Activated naive CD4-positive, alpha-beta T cell treated with anti-CD3 and anti-CD28 coated beads for 36 hours (primary cell): ENCODE results near the gene BPI. TPM values are rescaled to one million over a fixed set of nuclear protein-coding genes. Genes with fewer than 3 reads are reported as not detected.

Source experiments
- CTCF ChIA-PET: fragments of 350-600 bp; sonication (Branson Sonifier 250); formaldehyde crosslinking; loops from one replicate; lab custom pipeline; 2021; ENCODE audit warnings: antibody characterized with exemption; lab: Charles Lee
- DNase-seq: peaks from one replicate; pipeline ENCODE4 v3.0.0-alpha.2; 2020
- H3K27ac Mint-ChIP-seq: one replicate; pipeline ENCODE4 v1.8.0; 2021; ENCODE audit warnings: mild to moderate bottlenecking, mixed read lengths
- H3K27me3 Mint-ChIP-seq: one replicate; pipeline ENCODE4 v1.8.0; 2021; ENCODE audit warnings: low read depth, mixed read lengths
- H3K36me3 Mint-ChIP-seq: one replicate; pipeline ENCODE4 v1.8.0; 2021; ENCODE audit warnings: low read depth, mixed read lengths
- H3K4me1 Mint-ChIP-seq: one replicate; pipeline ENCODE4 v1.8.0; 2021; ENCODE audit warnings: low read depth, mixed read lengths
- H3K4me3 Mint-ChIP-seq: one replicate; pipeline ENCODE4 v1.8.0; 2021; ENCODE audit warnings: mild to moderate bottlenecking, moderate library complexity, mixed read lengths
- H3K9me3 Mint-ChIP-seq: one replicate; pipeline ENCODE4 v1.8.0; 2021; ENCODE audit warnings: mixed read lengths
- intact Hi-C: fragments of 100-400 bp; cut with micrococcal nuclease; formaldehyde crosslinking; loops from one replicate; pipeline ENCODE4 v1.15.1; 2023
- total RNA-seq, 2 experiments: library from RNA; stranded (reverse); gene quantifications; one replicate each; pipeline ENCODE4 v1.2.3, GENCODE V29; 2021

The BPI gene
- total RNA-seq, 2 experiments from 2014 or later = not detected

DNA sequence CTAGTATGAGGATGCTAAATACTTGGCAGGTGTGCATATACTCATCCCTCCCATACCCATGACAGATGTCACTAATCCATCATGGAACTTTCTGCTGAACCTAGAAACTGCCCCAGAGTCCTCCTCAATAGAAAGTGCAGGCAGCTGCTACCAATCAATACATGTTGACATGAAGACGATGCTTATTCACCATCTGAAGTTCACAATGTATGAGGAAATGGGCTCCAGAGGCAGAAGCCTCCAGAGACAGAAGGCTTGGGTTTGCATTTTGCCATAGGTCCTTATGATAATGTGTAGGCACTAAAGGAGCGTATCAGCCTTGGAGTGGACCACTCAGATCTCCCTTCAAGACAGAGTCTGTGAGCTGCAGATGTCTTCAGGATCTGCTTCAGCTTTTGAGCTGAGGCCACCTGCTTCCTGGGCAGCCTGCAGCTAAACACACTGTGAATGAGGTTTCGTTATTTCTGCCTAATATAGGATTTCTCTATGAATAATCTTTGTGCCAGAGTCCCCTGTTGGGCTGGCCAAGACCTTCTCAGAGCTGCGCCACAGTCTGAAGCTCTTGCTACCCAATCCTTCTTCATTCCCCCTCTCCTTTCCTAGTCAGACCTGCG is 35.9 kb upstream of the BPI start:
- Mint-ChIP-seq H3K36me3 (no peaks in the 10 kb centered on the region), H3K4me1 (no peaks in the 10 kb centered on the region), H3K9me3 (no peaks in the 10 kb centered on the region), H3K27ac (no peak overlapping the region), H3K27me3 (peaks cover 20% of the 10 kb centered on the region), H3K4me3 (no peak overlapping the region)
- DNase-seq = no peak
- CTCF ChIA-PET = no interaction called here
- intact Hi-C loops = no loop called here

DNA sequence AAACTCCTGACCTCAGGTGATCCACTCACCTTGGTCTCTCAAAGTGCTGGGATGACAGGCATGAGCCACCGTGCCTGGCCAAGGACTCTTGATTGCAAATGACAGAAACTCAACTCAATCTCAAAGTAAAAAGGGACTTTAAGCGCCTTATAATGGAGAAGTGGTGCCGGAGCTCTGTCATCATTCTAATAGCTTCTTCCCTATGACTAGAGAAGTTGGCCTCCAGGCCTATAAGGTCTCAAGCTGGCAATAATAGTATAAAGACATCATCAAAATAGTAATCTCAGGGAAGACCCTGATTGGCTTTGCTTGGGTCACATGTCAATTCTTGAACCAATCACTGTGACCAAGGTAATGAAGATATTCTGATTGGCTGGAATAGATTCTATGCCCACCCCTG is 34.9 kb upstream of the BPI start:
- Mint-ChIP-seq H3K27me3 (peaks cover 20% of the 10 kb centered on the region), H3K27ac (no peak overlapping the region), H3K4me3 (no peak overlapping the region), H3K9me3 (no peaks in the 10 kb centered on the region), H3K4me1 (no peaks in the 10 kb centered on the region), H3K36me3 (no peaks in the 10 kb centered on the region)
- intact Hi-C loops = no loop called here
- DNase-seq = no peak
- CTCF ChIA-PET = no interaction called here

DNA sequence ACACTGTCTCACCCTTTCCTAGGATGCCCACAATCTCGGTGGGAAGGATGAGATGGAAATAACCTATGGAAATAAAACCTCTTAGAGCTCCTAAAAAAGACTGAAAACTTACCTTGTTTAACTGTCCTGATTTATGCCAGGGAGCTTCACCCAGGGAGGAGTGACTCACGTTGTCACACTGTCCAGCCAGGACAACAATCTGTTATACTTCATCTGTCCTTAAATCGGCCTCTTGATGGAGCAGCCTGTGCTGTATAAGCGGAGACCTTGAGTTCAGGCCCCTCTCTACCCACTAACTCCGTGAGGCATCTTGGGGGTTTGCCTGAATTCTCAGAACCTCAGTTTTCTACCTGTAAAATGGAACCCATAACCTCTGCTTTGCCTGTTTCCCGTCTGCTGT is 34.2 kb upstream of the BPI start:
- Mint-ChIP-seq H3K4me1 (no peaks in the 10 kb centered on the region), H3K27ac (no peak overlapping the region), H3K9me3 (no peaks in the 10 kb centered on the region), H3K27me3 (peaks cover 16% of the 10 kb centered on the region), H3K4me3 (no peak overlapping the region), H3K36me3 (no peaks in the 10 kb centered on the region)
- DNase-seq = no peak
- CTCF ChIA-PET = no interaction called here
- intact Hi-C loops = no loop called here

DNA sequence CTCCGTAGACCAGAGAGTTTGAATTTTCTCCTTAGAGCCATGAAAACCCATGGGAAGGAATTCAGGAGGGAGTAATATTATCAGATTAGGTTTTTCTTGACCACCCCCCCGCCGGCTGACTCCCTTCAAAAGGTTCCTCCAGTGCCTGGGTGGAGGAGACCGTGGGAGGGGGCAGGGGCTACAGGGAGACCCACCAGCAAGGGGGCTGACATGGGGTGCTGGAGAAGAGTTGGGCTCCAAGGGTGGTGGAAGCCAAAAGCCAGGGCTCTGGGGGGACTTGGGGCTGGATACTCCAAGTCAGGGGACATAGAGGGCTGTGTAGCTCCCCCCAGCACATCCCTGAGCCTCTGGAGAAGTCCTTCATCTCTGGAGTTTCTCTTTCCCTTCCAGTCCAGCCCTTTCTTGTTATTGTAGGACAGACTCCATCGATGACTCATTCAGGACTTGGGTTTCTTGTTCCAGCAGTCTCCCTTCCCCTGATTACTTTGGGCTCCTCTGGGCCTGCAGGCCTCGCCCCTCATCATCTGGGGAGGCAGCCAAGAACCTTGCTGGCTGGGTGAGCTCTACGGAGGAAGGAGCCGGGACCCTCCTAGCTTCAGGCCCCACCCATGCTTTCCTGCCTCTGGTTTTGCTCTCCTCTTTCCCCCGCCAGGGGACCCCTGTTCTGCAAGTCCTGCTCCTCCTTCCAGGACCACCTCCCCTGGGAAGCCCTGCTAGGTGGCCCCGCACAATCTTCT is 32.9 kb upstream of the BPI start:
- H3K27ac Mint-ChIP-seq = no peak overlapping the region
- peaks cover 13% of the 10 kb centered on the region for H3K27me3 Mint-ChIP-seq
- DNase-seq = no peak
- no peaks in the 10 kb centered on the region for H3K4me1 Mint-ChIP-seq
- CTCF ChIA-PET = no interaction called here
- H3K36me3 Mint-ChIP-seq = no peaks in the 10 kb centered on the region
- H3K4me3 Mint-ChIP-seq = no peak overlapping the region
- intact Hi-C loops = no loop called here
- H3K9me3 Mint-ChIP-seq = no peaks in the 10 kb centered on the region

DNA sequence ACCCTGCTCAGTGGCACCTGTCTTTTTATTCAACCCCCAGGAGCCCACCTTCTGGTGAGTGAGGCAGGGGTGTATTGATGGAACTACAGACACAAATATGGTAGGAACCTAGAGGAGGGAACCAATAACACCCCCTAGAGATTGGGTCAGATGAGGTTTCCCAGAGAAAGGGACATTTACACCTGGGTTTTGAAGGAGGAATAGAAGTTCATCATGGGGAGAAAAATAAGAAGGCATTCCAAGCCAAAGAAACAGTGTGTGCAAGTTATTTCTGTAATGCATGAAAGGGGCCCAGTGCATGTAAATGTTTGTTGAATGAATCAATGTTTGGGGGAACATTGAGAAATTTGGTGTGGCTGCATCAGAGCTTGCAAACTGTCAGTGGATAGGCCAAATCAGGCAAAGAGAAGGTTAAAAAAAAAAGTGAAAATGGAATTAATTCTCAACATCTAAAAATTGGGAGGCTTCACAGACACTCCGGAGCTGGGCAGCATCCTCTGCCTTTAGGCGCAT is 32.3 kb upstream of the BPI start:
- Mint-ChIP-seq H3K36me3 (no peaks in the 10 kb centered on the region), H3K9me3 (no peaks in the 10 kb centered on the region), H3K27ac (no peak overlapping the region), H3K4me1 (no peaks in the 10 kb centered on the region), H3K27me3 (peaks cover 13% of the 10 kb centered on the region), H3K4me3 (no peak overlapping the region)
- CTCF ChIA-PET = interaction anchor here (0.6 kb wide), 1 partner anchor 8 kb away, joined by 5 read pairs; no protein-coding TSS in a partner anchor
- no peak for DNase-seq
- intact Hi-C loops = no loop called here

DNA sequence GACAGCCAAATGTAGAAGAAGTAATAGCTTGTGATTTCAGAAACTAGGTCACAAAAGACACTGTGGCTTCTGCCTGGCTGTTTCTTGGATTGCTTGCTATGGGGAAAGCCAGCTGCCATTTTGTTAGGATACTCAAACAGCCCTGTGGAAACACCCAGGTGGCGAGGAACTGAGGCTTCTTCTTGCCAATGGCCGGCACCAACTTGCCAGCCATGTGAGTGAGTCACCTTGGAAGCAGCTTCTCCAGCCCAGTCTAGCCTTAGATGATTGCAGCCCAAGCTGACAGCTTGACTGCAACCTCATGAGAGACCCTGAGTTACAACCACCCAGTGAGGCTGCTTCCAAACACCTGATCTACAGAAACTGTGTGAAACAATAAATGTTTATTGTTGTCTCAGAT is 31.6 kb upstream of the BPI start:
- Mint-ChIP-seq H3K9me3 (no peaks in the 10 kb centered on the region), H3K36me3 (no peaks in the 10 kb centered on the region), H3K27ac (no peak overlapping the region), H3K4me3 (no peak overlapping the region), H3K4me1 (no peaks in the 10 kb centered on the region), H3K27me3 (peaks cover 15% of the 10 kb centered on the region)
- CTCF ChIA-PET = no interaction called here
- no peak for DNase-seq
- intact Hi-C loops = no loop called here

DNA sequence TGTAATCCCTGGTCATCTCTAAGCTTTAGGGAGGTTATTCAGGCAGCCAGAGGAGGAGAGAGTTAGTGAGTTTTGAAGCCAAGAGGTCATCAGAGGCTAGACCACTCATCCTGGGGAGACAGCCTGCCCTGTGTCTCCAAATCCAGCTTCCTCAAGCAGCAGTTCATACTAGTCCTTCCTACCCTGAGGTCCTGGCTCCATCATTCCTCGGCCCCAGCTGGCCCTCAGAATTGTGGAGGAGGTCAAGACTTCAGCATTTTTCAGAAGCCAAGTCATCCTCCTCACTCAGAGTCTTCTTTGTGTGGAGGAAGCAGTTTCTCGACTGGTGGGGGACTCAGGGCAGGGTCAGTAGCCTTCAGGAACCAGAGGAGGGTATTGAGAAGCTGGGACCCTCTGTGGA is 31.0 kb upstream of the BPI start:
- Mint-ChIP-seq H3K36me3 (no peaks in the 10 kb centered on the region), H3K4me1 (no peaks in the 10 kb centered on the region), H3K4me3 (no peak overlapping the region), H3K9me3 (no peaks in the 10 kb centered on the region), H3K27me3 (peaks cover 16% of the 10 kb centered on the region), H3K27ac (no peak overlapping the region)
- intact Hi-C loops = no loop called here
- CTCF ChIA-PET = no interaction called here
- DNase-seq = no peak

DNA sequence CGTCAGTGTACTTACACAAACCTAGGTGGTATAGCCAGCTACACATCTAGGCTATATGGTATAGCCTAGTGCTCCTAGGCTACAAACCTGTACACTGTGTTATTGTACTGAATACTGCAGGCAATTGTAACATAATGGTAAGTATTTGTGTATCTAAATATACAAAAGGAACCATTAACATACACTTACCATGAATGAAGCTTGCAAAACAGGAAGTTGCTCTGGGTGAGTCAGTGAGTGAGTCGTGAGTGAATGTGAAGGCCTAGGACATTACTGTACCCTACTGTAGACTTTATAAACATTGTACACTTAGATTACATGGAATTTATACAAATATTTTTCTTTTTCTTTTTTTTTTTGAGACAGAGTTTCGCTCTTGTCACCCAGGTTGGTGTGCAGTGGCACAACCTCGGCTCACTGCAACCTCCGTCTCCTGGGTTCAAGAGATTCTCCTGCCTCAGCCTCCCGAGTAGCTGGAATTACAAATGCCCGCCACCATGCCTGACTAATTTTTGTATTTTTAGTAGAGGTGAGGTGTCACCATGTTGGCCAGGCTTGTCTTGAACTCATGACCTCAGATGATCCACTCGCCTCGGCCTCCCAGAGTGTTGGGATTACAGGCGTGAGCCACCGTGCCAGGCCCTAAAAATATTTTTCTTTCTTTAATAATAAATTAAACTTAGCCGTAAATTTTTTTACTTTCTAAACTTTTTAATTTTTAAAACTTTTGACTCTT is 28.0 kb upstream of the BPI start:
- Mint-ChIP-seq H3K36me3 (no peaks in the 10 kb centered on the region), H3K27me3 (peaks cover 9% of the 10 kb centered on the region), H3K4me3 (no peak overlapping the region), H3K27ac (no peak overlapping the region), H3K4me1 (no peaks in the 10 kb centered on the region), H3K9me3 (no peaks in the 10 kb centered on the region)
- CTCF ChIA-PET = interaction anchor here (0.6 kb wide), 1 partner anchor 24 kb away, joined by 3 read pairs; no protein-coding TSS in a partner anchor
- intact Hi-C loops = no loop called here
- no peak for DNase-seq

DNA sequence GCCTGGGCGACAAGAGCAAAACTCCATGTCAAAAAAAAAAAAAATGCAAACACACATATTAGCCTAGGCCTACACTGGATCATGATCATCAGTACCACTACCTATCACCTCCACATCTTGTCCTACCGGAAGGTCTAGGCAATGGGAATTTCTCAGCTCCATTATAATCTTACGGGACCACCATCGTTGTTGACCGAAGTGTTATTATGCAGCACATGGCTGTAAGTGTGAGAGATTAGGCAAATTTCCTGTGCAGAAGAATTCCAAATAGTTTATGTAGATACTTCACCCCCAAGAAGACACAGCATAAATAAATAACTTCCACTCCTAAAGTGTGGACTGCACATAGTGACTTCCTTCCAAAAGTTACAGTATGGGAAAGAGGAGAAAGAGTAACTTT is 26.7 kb upstream of the BPI start:
- no peaks in the 10 kb centered on the region for H3K9me3 Mint-ChIP-seq
- DNase-seq = no peak
- no peaks in the 10 kb centered on the region for H3K4me1 Mint-ChIP-seq
- no peaks in the 10 kb centered on the region for H3K36me3 Mint-ChIP-seq
- no peak overlapping the region for H3K27ac Mint-ChIP-seq
- H3K4me3 Mint-ChIP-seq = no peak overlapping the region
- intact Hi-C loops = no loop called here
- CTCF ChIA-PET = interaction anchor here (0.6 kb wide), 1 partner anchor 76 kb away, joined by 3 read pairs; no protein-coding TSS in a partner anchor
- peaks cover 6% of the 10 kb centered on the region for H3K27me3 Mint-ChIP-seq

DNA sequence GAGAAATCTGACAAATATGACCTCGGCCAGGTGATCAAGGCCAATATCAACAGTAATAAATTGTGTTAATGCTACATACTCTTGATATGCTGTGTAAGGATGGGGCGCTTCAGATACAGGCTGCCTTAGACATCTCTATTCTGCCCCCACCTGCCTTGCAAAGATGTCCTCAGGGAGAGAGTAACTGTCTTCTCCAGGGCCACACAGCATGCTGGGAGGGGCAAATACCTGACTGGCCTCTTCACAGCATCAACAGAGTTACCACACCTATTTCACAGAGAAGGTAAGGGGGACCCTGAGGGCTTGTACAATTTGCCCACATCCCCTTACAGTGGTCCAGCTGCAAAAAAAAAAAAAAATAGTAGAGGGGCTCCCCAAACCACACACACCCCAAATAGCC is 26.3 kb upstream of the BPI start:
- H3K27ac Mint-ChIP-seq = no peak overlapping the region
- CTCF ChIA-PET = no interaction called here
- intact Hi-C loops = no loop called here

DNA sequence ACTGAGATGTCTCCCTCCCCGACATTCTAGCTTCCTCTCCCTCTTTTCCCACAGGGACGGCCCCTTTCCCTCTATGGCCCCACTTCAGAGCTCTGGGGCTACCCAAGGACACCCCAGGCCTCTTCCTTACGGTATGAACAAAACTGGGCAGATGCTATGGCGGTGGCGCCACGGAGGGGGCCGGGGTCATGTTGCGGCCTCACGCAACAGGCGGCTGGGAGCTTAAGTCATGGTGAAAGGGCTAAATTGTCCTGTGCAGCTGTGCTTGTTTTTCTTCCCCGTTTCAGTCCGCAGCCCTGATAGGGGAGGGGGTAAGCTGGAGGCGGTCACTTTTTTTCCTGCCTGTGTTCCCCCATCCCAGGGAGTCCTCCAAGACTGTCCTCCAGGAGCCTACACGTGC is 25.8 kb upstream of the BPI start:
- no peak for DNase-seq
- H3K4me3 Mint-ChIP-seq = no peak overlapping the region
- H3K9me3 Mint-ChIP-seq = no peaks in the 10 kb centered on the region
- H3K27me3 Mint-ChIP-seq = peaks cover 2% of the 10 kb centered on the region
- H3K27ac Mint-ChIP-seq = no peak overlapping the region
- CTCF ChIA-PET = no interaction called here
- H3K36me3 Mint-ChIP-seq = no peaks in the 10 kb centered on the region
- intact Hi-C loops = no loop called here
- no peaks in the 10 kb centered on the region for H3K4me1 Mint-ChIP-seq

More for the DNA sequence above, 26.3 kb upstream of the BPI start:
- H3K36me3 Mint-ChIP-seq = no peaks in the 10 kb centered on the region
- DNase-seq = no peak
- H3K9me3 Mint-ChIP-seq = no peaks in the 10 kb centered on the region
- no peak overlapping the region for H3K4me3 Mint-ChIP-seq
- H3K4me1 Mint-ChIP-seq = no peaks in the 10 kb centered on the region
- peaks cover 4% of the 10 kb centered on the region for H3K27me3 Mint-ChIP-seq

DNA sequence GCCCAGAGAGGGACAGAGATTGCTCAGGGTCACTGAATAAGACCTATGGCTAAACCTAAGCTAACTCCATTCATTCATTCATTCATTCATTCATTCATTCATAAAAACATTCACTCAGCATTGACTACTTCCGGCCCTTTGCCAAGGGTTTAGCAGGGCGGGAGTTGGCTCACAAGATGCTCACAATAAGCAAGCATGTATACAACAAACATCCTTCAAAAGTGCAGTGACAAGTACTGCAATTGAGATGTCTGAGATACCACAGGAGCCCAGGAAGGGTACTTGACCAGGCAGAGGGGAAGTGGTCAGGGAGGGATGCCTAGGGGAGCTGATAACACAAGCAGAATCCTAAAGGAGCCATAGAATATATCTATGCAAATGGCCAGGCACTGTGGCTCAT is 25.2 kb upstream of the BPI start:
- H3K27ac Mint-ChIP-seq = no peak overlapping the region
- DNase-seq = no peak
- H3K4me3 Mint-ChIP-seq = no peak overlapping the region
- CTCF ChIA-PET = no interaction called here
- no peaks in the 10 kb centered on the region for H3K4me1 Mint-ChIP-seq
- H3K9me3 Mint-ChIP-seq = no peaks in the 10 kb centered on the region
- intact Hi-C loops = no loop called here
- H3K27me3 Mint-ChIP-seq = peaks cover 2% of the 10 kb centered on the region
- H3K36me3 Mint-ChIP-seq = no peaks in the 10 kb centered on the region
